Epithelial cell of alveolus of lung (primary cell): Measurements from ENCODE around the gene TAAR8. TPM values are rescaled to one million over a fixed set of nuclear protein-coding genes. Genes with fewer than 3 reads are reported as not detected.

Source experiments
- total RNA-seq: library from RNA; depleted of rRNA; stranded (reverse); fragments of >200 nt; gene quantifications from 2 replicates; pipeline ENCODE4 v1.2.1, GENCODE V29; 2015

Gene TAAR8
- total RNA-seq = not detected in 2 replicates

GRCh38 chr6:132552372-132552771 is at the start of gene TAAR8:
Gene TAAR8 (plus strand): TSS chr6:132552672. CDS start chr6:132552693, 21 bp downstream.

GRCh38 chr6:132512638-132513632 is 39.5 kb upstream of the TAAR8 start, which contains the start of gene STX7:
Gene STX7 (minus strand): TSS chr6:132513116. CDS start chr6:132503530, 9,586 bp downstream.

GRCh38 chr6:132537977-132538376 is 14.5 kb upstream of the TAAR8 start, which contains the start of gene TAAR9:
Gene TAAR9 (plus strand): TSS chr6:132538277. CDS start chr6:132538290, 13 bp downstream.

GRCh38 chr6:132570221-132570777 is 17.8 kb downstream of the TAAR8 start, which contains the start of gene TAAR6:
Gene TAAR6 (plus strand): TSS chr6:132570322. CDS start chr6:132570322, 0 bp downstream.

DNA sequence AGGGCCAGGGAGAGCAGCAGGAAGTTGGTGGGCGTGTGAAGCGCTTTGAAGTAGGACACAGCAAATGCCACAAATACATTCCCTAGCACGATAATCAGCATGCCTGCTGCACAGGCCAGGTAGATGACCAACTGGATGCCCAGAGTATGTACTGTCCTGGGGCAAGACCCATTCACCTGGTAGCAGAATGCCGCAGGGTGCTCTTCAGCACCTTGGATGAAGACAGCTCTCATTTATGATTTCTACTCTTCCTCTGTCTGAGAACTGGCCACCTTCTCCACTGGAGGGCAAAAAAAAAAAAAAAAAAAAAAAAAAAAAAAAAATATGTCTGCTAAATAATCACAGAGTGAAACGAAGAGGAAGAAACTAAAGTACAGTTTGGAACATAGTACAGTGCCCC is 37.0 kb downstream of the TAAR8 start, which contains the start of gene TAAR5:
TSS of gene TAAR5 (minus strand) at position 288 of the 400 bp plus-strand sequence. CDS start at position 233, 55 bp downstream.

Other genes with a start within 250 kb of the TAAR8 start
- gene MOXD1, start 151.2 kb upstream of the TAAR8 start, total RNA-seq = 16.0 and 20.6 TPM in 2 replicates
- 13.3 and 13.8 TPM in 2 replicates for gene STX7, start 39.6 kb upstream of the TAAR8 start, total RNA-seq
- gene TAAR9, start 14.4 kb upstream of the TAAR8 start, total RNA-seq = not detected in 2 replicates
- gene TAAR6, start 17.6 kb downstream of the TAAR8 start, total RNA-seq = not detected in 2 replicates
- not detected in 2 replicates for gene TAAR5, start 37.1 kb downstream of the TAAR8 start, total RNA-seq
- not detected in 2 replicates for gene TAAR2, start 71.6 kb downstream of the TAAR8 start, total RNA-seq
- gene TAAR1, start 106.5 kb downstream of the TAAR8 start, total RNA-seq = not detected in 2 replicates
- gene VNN1, start 161.4 kb downstream of the TAAR8 start, total RNA-seq = 0.13 TPM in 1 of 2 replicates, not detected in the other
- gene VNN2, start 205.2 kb downstream of the TAAR8 start, total RNA-seq = 0.39 TPM in 1 of 2 replicates, not detected in the other
- gene SLC18B1, start 246.0 kb downstream of the TAAR8 start, total RNA-seq = 5.7 and 6.1 TPM in 2 replicates